Hematopoietic multipotent progenitor cell treated with erythropoietin and hydrocortisone succinate and interleukin-3 and kit ligand, for 17 days (in vitro differentiated cells): ENCODE measurements around the gene MLST8.
"Not testable (repeated sequence)": the region's sequence is repeated elsewhere in the genome, so short reads cannot be mapped to it uniquely, and the experiment has no call there.

Experiments
- DNase-seq: peaks from one replicate; pipeline ENCODE4 v3.0.0-alpha.2; 2015; ENCODE audit warnings: low spot score

Gene MLST8

DNA sequence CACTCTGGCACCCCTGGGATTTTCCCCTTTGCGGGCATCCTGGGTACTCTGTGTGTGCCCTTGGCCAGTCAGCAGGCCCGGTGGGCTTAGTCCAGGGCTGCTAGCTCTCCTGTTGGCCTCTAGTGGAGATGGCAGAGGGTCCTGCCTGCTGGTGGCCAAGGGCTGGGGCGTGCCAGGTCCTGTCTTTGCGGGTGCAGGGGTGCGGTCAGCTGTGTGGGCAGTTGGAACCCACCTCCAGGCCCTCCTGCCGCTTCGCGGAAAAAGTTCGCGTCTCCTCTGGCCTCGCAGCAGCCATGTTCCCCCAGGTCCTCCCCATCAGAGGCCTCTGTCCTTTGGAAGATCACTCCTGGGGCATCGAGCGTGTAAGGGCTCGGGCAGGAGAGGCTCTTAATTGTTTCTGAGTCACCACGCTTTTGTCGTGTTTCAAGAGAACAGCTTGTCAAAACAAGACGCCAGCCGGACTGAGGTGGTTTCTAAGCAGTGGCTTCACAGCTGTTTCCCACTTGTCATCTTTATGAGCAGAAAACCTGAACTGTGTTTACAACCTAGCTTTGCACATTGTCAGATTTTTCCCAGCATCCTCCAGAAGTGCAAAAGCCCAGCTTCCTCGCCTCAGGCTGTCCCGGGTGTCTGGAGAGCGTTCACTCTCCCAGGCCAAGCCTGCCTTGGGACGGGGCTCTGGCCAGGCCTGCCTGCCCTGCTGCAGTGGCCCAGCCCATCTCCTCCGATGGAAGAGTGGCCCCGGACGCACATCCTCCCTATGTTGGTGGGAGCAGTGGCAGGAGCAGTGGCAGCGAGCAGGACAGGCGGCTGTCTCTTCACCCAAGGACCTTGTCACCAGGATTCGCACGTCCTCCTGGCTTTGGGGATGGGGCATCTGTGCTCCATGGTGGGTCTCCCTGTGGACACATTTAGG is 26.0 kb downstream of the MLST8 start:
- DNase-seq: no peak

DNA sequence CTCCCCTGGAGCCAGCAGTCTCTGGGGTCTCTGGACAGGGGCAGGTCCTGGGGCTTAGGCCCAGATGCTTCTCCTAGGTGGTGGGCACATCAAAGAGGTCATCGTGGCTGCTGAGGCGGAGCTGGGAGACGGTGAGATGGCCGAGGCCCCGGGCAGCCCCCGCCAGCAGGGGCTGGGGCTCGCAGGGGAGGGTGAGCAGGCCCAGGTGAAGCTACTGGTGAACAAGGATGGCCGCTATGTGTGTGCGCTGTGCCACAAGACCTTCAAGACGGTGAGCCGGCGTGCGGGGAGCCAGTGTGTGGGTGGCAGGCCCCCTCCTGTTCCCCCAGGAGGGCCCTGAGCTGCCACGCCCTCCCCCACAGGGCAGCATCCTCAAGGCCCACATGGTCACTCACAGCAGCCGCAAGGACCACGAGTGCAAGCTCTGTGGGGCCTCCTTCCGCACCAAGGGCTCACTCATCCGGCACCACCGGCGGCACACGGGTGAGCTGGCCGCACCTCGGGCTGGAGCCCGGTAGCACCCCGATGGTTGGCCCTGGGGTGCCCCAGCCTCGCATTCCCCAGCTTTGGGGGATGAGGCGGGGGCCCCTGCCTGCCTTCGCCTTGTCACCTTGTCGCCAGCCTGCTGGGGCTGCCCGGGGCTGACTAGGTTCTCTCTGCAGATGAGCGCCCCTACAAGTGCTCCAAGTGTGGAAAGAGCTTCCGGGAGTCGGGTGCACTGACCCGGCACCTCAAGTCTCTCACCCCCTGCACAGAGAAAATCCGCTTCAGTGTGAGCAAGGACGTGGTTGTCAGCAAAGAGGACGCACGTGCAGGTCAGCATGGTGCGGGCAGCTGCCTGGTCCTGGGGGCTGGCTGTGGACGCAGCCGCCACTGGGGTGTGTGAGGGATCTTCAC is 27.1 kb downstream of the MLST8 start:
- DNase-seq: no peak

DNA sequence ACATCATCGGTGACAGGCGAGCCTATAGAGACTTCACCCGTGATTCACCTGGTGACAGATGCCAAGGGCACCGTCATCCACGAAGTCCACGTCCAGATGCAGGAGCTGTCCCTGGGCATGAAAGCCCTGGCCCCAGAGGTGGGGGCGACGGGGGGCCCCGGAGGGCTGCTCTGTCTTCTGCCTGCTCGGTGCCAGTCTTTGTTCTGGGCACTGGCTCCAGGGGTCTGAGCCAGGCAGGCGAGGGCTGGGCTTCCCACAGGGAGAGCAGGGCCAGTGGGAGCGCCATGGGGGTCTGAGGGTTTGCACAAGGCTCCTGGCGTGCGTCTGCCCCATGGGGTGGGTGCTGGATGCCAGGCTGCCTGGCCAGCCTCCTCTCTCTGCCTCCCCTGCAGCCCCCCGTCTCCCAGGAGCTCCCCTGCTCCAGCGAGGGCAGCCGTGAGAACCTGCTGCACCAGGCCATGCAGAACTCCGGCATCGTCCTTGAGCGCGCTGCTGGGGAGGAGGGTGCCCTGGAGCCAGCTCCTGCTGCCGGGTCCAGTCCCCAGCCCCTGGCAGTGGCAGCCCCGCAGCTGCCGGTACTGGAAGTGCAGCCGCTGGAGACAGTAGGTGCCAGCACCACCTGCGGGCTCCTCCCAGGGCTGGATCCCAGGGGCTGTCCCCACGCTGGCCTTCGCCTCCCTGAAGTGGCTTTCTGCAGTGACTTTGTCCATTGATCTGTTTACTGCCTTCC is 28.0 kb downstream of the MLST8 start:
- no peak for DNase-seq

DNA sequence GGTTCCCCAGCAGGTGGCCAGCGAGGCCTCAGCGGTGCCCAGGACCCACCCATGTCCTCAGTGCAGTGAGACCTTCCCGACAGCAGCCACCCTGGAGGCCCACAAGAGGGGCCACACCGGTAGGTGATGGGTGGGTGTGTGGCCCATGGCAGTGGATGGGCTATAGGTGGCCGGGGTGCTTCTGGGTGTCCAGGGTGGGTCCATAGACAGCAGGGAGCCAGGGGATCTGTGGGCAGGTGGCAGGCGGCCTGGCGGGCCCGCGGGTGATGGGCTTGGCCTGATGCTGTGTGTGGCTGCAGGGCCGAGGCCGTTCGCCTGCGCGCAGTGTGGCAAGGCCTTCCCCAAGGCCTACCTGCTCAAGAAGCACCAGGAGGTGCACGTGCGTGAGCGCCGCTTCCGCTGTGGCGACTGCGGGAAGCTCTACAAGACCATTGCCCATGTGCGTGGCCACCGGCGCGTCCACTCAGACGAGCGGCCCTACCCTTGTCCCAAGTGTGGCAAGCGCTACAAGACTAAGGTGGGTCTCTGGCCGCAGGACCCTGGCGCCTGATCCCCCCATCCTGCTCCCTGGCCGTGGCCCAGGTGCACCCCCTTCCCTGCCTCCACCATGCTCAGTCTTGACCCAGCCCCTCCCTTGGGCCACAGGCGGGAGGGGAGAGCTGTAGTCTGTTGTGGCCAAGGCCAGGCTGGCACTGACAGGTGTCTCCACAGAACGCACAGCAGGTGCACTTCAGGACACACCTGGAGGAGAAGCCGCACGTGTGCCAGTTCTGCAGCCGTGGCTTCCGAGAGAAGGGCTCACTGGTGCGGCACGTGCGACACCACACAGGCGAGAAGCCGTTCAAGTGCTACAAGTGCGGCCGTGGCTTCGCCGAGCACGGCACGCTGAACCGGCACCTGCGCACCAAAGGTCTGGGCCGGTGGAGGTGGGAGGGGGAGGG is 28.9 kb downstream of the MLST8 start:
- no peak for DNase-seq

DNA sequence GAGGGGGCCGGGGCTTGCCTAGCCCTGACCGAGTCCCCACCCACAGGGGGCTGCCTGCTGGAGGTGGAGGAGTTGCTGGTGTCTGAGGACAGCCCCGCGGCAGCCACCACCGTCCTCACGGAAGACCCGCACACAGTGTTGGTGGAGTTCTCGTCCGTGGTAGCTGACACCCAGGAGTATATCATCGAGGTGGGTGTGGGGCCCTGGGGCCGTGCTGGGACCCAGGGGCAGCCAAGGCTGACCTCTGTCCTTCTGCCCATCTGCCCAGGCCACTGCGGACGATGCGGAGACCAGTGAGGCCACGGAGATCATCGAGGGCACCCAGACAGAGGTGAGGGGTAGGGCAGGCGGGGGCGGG is 29.5 kb downstream of the MLST8 start:
- no peak for DNase-seq

DNA sequence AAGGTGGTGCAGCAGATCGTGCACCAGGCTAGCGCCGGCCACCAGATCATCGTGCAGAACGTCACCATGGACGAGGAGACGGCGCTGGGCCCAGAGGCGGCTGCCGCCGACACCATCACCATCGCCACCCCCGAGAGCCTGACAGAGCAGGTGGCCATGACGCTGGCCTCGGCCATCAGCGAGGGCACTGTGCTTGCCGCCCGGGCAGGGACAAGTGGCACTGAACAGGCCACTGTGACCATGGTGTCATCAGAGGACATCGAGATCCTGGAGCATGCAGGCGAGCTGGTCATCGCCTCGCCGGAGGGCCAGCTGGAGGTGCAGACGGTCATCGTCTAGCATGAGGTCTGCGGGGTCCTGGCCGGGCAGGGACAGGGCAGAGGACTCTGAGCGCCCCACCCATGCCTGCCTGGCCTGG is 30.0 kb downstream of the MLST8 start:
- DNase-seq: no peak

DNA sequence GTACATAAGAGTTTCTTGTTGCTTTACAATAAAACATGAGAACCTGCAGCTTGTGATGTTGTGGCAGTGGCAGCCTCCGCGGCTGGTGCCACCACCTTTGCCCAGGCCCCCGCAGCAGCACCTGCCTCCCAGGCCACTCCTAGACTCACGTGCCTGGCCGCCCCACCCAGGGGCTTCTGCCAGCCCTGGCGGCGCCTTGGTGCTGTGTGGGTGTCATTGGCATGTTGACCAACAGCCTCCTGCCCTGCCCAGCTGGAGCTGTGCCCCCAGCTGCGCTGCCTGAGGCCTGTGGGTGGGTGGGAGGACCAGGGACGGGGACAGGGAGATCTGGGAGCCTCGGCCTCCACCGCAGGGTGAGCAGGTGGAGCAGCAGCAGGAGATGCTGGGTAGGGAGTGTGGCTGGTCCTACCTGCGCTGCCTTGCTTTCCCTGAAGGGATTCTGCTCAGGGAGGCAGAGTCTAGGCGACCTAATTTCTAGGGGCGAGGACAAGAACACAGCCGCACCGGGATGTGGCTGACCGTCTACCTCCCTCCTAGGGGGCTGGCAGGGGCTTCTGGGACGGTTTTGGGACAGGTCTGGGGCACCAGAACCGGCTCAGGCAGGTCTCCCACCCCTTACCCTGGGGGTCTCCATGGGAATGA is 30.6 kb downstream of the MLST8 start:
- DNase-seq: no peak

DNA sequence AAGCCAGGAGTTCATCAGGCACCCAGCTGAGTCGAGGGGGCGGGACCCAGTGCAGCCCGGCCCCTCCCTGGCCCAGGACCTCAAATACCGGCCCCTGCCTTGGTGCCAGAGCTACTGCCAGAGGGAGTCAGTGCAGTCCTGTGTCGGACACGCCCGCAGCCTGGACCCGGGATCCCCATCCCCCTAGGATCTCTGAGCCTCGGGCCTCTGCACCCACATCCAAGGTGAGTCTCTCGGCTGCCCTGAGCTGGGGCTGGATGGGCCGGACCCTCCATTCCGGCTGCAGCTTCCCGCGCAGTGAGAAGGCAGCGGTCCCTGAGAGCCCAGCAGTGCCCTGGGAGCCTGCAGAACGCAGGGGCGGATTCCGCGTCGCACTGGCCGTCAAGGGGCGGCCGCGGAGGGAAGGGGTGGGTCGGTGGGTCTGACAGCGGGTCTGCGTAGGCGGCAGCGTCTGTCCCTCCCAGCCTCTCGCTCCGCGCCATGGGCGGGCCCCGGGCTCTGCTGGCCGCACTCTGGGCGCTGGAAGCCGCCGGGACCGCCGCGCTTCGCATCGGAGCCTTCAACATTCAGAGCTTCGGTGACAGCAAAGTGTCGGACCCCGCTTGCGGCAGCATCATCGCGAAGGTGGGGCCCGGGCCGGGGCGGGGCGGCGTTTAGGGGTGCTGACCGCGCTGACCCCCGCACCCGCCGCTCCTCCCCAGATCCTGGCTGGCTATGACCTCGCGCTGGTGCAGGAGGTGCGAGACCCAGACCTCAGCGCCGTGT is 31.3 kb downstream of the MLST8 start, which contains the start of gene DNASE1L2:
TSS of gene DNASE1L2 (plus strand) at position 108 of the 765 bp plus-strand sequence. CDS start at position 481, 373 bp downstream.
- DNase-seq: no peak

DNA sequence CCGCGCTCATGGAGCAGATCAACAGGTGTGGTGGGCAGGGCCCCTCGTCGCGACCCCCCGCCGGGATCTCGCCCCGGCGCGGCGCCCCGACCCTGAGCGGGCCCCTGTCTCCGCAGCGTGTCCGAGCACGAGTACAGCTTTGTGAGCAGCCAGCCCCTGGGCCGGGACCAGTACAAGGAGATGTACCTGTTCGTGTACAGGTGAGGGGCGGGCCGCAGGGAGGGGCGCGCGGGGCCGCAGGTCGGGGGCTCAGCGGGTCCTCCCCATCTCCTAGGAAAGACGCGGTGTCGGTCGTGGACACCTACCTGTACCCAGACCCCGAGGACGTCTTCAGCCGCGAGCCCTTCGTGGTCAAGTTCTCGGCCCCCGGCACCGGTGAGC is 31.8 kb downstream of the MLST8 start:
- DNase-seq: no peak

DNA sequence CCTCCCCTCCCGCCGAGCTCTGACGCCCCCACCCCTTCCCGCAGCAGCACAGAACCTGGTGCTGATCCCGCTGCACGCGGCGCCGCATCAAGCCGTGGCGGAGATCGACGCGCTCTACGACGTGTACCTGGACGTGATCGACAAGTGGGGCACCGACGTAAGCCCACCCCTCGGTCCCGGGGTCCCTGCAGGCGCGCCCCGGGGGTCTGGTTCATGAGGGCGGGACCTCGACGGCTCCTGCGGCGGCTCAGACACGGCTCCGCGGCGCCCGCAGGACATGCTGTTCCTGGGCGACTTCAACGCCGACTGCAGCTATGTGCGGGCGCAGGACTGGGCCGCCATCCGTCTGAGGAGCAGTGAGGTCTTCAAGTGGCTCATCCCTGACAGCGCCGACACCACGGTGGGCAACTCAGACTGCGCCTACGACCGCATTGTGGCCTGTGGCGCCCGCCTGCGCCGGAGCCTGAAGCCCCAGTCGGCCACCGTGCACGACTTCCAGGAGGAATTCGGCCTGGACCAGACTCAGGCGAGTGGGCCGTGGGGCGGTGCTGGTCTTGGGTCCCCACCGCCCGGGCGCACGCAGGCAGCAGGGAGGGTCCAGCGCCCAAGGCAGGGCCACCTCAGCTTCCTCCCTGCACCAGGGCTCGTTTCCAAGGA is 32.4 kb downstream of the MLST8 start:
- DNase-seq: no peak

DNA sequence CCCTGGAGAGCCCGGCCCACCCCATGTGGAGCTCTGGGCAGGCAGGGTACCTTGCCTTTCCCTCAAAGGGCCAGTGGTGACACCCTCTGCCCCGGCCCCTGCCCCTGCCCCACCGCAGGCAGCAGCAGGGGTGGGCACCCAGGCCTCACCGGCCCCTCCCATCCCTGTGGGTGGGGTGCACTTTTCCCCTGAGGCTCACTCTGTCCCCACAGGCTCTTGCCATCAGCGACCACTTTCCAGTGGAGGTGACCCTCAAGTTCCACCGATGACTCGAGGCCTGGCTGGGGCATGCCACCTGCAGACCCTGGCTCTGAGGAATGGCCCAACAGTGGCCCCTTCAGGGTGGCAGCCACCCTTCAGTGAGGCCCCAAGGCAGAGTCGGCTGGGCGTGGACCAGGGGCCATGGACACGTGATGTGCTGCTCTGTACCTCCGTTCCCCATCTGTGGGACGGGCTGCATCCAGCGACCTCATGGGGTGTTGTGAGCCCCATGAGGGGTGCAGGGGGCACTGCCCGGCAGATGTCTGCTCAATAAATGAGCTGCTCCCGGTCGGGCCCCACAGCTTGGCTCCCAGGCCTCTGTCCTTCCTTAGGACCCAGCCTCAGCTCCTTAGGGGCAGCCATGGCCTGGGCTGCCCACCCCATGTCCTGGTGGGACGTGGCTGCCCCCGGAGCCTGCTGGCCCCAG is 33.0 kb downstream of the MLST8 start:
- DNase-seq: no peak

DNA sequence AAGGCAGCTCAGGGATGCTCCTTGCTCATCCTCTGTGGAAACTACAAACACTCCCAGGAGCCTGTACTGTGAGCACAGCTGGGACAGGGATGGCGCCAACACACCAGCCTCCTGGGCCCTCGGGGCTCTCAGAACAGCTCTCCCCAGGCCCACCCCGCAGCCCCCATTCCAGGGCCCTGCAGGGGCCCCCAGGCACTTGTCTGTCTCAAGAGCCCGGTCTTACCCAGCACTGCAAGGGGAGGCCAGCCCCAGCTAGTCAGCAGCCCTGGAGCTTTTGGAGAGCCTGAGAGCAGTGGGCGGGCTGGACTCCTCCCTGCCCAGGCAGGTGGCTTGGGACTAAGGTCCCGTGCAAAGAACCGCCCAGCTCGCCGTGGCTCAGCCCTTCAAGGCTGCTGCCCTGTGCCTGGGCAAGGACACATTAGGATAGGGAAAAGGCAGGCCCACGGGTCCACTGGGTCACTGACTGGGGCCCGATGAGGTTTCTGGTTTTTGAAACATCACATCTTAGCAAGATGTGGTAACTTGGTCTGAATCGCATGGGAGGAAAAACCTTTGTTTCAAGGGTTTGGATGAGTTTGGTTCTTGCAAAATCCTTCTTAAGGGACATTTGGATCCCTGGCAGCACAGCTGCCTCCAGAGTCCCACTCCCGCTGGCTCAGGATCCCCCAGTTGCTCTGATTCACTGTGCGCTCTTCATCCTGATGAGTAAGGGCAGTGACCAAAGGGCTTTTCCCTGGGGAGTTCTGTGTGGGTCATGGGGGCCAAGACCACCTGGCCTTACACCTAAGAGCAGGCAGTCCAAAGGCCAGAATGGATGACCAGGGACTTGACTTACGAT is 33.8 kb downstream of the MLST8 start:
- DNase-seq: no peak

DNA sequence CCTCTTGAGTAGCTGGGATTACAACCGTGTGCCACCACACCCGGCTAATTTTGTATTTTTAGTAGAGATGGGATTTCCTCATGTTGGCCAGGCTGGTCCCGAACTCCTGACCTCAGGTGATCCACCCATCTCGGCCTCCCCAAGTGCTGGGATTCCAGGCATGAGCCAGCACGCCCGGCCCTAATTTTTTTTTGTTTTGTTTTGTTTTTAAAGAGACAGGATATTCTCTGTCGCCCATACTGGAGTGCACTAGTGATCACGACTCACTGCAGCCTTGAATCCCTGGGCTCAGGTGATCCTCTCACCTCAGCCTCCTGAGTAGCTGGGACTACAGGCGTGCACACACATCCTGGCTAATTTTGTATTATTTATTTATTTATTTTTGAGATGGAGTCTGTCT is 35.1 kb downstream of the MLST8 start:
- not testable (repeated sequence) for DNase-seq

DNA sequence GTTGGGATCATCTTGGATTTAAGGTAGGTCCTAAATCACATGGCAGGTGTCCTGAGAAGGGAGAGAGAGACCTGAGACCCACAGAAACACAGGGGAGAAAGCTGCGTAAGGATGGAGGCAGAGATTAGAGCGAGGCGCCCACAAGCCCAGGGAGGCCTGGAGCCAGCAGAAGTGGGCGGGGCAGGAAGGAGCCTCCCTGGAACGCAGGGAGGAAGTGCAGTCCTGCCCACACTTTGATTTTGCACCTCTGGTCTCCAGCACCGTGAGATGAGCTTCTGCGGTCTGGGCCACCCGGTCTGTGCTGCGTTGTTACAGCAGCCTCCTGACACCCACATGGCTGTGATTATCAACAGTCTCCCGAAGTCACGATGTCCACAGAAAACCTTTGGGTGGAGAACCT is 37.3 kb downstream of the MLST8 start:
- no peak for DNase-seq

DNA sequence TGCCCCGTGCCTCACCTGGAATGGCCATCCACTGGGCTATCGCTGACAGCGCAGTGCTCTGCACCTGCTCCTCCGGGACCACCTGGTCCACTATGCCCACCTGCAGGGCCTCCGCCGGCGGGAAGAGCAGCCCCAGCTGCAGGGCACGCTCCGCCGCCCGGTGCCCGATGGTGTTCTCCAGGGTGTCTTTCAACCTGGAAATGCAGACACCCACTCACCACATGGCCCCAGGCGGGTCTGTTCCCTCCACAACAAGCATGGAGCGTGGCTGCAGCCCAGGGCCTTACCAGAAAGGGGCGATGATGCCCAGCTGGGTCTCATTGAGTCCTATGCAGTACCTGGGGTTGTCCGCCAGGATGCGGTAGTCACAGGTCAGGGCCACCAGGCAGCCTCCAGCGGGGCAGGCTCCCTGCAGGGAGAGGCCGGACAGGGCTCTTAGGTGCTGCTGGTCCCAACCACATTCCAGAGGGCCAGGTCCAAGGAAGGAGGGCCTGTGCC is 37.8 kb downstream of the MLST8 start:
- DNase-seq: no peak

DNA sequence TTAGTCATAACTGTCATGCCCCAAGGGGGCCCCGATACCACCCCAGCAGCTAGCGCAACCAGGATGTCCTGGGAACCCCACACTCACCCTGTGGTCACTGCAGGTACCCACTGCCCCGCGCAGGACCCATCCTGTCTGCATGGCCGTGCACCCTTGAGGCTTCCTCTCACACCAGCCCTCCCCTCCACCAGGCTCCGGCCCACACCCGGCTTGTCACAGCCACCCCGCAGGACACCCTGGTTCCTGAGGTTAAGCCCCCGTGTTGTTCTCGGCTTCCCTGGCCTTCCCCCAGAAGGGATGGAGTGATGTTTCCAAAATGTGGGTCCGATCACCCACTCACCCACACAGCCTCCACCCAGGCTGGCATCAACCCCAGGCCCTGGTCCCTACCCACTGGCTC is 38.5 kb downstream of the MLST8 start:
- no peak for DNase-seq

DNA sequence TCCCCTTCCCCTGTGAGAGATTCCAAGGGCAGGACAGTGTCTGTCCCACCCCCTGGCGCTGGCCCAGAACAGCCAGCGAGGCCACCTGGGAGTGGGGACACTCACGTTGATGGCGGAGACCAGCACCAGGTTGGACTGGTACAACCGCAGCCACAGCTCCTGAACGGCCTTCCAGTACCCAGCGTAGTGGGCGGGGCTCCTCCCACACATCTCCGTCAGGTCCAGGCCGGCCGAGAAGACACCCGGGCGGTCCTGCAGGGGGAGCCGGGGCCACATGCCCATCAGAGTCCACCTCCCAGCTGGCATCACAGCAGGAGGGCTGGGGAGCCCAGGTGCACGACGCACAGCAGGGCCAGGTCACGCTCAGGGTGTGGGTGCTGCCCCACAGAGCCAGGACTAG is 39.0 kb downstream of the MLST8 start:
- no peak for DNase-seq
